Measurements from ENCODE around the gene TBC1D22A.

DNA sequence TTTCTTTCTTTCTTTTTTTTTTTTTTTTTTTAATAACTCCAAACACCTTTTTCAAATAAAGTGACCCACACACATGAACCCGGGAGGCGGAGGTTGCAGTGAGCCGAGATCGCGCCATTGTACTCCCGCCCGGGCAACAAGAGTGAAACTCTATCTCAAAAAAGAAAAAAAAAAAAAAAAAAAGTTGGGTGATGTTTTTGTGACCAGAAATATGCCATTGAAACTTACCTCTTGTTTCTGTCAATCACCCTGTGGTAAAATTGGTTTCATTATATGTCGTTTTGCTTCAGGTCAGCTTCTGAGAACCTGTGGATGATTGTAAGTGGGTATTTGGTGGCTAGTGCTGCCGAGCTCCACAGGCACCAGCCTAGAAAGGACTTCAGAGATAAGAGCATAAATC lies 238.8 kb downstream of the TBC1D22A start:
- TF ChIP-seq, protein P1, sequence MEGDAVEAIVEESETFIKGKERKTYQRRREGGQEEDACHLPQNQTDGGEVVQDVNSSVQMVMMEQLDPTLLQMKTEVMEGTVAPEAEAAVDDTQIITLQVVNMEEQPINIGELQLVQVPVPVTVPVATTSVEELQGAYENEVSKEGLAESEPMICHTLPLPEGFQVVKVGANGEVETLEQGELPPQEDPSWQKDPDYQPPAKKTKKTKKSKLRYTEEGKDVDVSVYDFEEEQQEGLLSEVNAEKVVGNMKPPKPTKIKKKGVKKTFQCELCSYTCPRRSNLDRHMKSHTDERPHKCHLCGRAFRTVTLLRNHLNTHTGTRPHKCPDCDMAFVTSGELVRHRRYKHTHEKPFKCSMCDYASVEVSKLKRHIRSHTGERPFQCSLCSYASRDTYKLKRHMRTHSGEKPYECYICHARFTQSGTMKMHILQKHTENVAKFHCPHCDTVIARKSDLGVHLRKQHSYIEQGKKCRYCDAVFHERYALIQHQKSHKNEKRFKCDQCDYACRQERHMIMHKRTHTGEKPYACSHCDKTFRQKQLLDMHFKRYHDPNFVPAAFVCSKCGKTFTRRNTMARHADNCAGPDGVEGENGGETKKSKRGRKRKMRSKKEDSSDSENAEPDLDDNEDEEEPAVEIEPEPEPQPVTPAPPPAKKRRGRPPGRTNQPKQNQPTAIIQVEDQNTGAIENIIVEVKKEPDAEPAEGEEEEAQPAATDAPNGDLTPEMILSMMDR (IDR thresholded peaks at IDR 0.05): no peak
- TF ChIP-seq EZH2 (IDR thresholded peaks at IDR 0.05): no peak

Data from neural progenitor cell (in vitro differentiated cells).